DMS114 treated with DMSO at 0.1 percent for 48 hours (cell line): Measurements from ENCODE around the gene CADPS2.

Experiments used
- DNase-seq: peaks from one replicate; lab custom pipeline; 2025; ENCODE audit not compliant: unreplicated experiment; lab: John Stamatoyannopoulos, UW

Gene CADPS2

GRCh38 chr7:122402235-122402634 is 484.0 kb downstream of the CADPS2 start:
- DNase-seq = no peak

- DNase-seq = no peak
Measured at GRCh38 chr7:122397381-122397780, 488.9 kb downstream of the CADPS2 start.

- DNase-seq = no peak
Measured at GRCh38 chr7:122394512-122394911, 491.7 kb downstream of the CADPS2 start.

GRCh38 chr7:122384528-122384927 is 501.7 kb downstream of the CADPS2 start:
- DNase-seq = no peak

- no peak for DNase-seq
Measured at GRCh38 chr7:122383934-122384333, 502.3 kb downstream of the CADPS2 start.

GRCh38 chr7:122380992-122381391 is 505.3 kb downstream of the CADPS2 start:
- DNase-seq = no peak

- DNase-seq = no peak
Measured at GRCh38 chr7:122379491-122379890, 506.8 kb downstream of the CADPS2 start.

- DNase-seq = no peak
Measured at GRCh38 chr7:122369756-122370155, 516.5 kb downstream of the CADPS2 start.

- DNase-seq = no peak
Measured at GRCh38 chr7:122364761-122365280, 521.4 kb downstream of the CADPS2 start.

GRCh38 chr7:122363144-122363543 is 523.1 kb downstream of the CADPS2 start:
- no peak for DNase-seq

GRCh38 chr7:122362473-122362872 is 523.8 kb downstream of the CADPS2 start:
- DNase-seq = no peak

- no peak for DNase-seq
Measured at GRCh38 chr7:122354656-122355055, 531.6 kb downstream of the CADPS2 start.

GRCh38 chr7:122352454-122352853 is 533.8 kb downstream of the CADPS2 start:
- DNase-seq = no peak

- no peak for DNase-seq
Measured at GRCh38 chr7:122350701-122351100, 535.6 kb downstream of the CADPS2 start.

GRCh38 chr7:122344303-122344620 is 542.0 kb downstream of the CADPS2 start:
- DNase-seq = no peak

- DNase-seq = no peak
Measured at GRCh38 chr7:122343601-122344302, 542.5 kb downstream of the CADPS2 start.

- DNase-seq = no peak
Measured at GRCh38 chr7:122340427-122340826, 545.8 kb downstream of the CADPS2 start.

- no peak for DNase-seq
Measured at GRCh38 chr7:122339145-122339904, 546.9 kb downstream of the CADPS2 start.

GRCh38 chr7:122337011-122337410 is 549.2 kb downstream of the CADPS2 start:
- no peak for DNase-seq

GRCh38 chr7:122329145-122329802 is 557.0 kb downstream of the CADPS2 start:
- no peak for DNase-seq

GRCh38 chr7:122327969-122328368 is 558.3 kb downstream of the CADPS2 start:
- DNase-seq = no peak
